H1 (cell line): Measurements from ENCODE around the gene PTPRT. TPM values are rescaled to one million over a fixed set of nuclear protein-coding genes. Genes with fewer than 3 reads are reported as not detected.

Experiments used
- KDM1A ChIP-seq: fragments of 200-600, 300-600 bp; sonication (generic); IDR thresholded peaks from 2 replicates; pipeline ENCODE4 v1.7.1; 2016; ENCODE audit warnings: mild to moderate bottlenecking, low read length, borderline replicate concordance
- MAX ChIP-seq: IDR thresholded peaks from 2 replicates; pipeline ENCODE4 v1.6.1; 2012; ENCODE audit warnings: inconsistent platforms
- polyA plus RNA-seq, 7 experiments: library from polyadenylated mRNA; depleted of rRNA in 3 of 7; stranded (reverse) in 5 of 7; unstranded in 2 of 7; fragments of >200 nt in 5 of 7; fragments of 200-250 nt in 2 of 7; gene quantifications; 1 replicate in 5 of 7; 2 replicates in 1 of 7; 4 replicates in 1 of 7; pipeline versions ENCODE4 v1.2.1 to v1.2.3, GENCODE V29; 2011 to 2013; ENCODE audit warnings: missing spikeins in 2 of 7, mixed read lengths in 2 of 7
- total RNA-seq: library from RNA; stranded (reverse); fragmentation: NEBNext Ultra II Directional; extraction: Animal tissue kit (Norgen Biotek cat#: 25700); gene quantifications from 2 replicates; pipeline ENCODE4 v1.2.1, GENCODE V29; 2021

Gene PTPRT
- total and polyA plus RNA-seq, 2 of the 8 experiments (the other 6 are each of a cell fraction or from before 2014, with no cell fraction given): 0.33 to 1.8 TPM

GRCh38 chr20:42193119-42193518 lies 996.6 kb downstream of the PTPRT start (continued):
- TF ChIP-seq MAX (no peak), KDM1A (no peak)
